ENCODE data around the gene TELO2.

- TF ChIP-seq POLR2A (IDR thresholded peaks at IDR 0.05) (no peak), CTCF (IDR thresholded peaks at IDR 0.05) (no peak)
Observed at GRCh38 chr16:1491327-1491726, 1.8 kb upstream of the TELO2 start.

Measured in lower leg skin (tissue), 3 donors.